Neural progenitor cell (in vitro differentiated cells): ENCODE measurements around the gene SNCG.

Experiments used
- EZH2phosphoT487 ChIP-seq: fragments of 200-600 bp; sonication (generic); IDR thresholded peaks from 2 replicates; pipeline ENCODE4 v1.6.1; 2017; ENCODE audit warnings: antibody characterized with exemption
- TF ChIP-seq, protein P1 (sequence below): fragments of 200-600 bp; sonication (generic); IDR thresholded peaks from 2 replicates; pipeline ENCODE4 v1.5.1; 2017; ENCODE audit warnings: antibody characterized with exemption, mild to moderate bottlenecking

- TF ChIP-seq, protein P1, sequence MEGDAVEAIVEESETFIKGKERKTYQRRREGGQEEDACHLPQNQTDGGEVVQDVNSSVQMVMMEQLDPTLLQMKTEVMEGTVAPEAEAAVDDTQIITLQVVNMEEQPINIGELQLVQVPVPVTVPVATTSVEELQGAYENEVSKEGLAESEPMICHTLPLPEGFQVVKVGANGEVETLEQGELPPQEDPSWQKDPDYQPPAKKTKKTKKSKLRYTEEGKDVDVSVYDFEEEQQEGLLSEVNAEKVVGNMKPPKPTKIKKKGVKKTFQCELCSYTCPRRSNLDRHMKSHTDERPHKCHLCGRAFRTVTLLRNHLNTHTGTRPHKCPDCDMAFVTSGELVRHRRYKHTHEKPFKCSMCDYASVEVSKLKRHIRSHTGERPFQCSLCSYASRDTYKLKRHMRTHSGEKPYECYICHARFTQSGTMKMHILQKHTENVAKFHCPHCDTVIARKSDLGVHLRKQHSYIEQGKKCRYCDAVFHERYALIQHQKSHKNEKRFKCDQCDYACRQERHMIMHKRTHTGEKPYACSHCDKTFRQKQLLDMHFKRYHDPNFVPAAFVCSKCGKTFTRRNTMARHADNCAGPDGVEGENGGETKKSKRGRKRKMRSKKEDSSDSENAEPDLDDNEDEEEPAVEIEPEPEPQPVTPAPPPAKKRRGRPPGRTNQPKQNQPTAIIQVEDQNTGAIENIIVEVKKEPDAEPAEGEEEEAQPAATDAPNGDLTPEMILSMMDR = no peak
- no peak for TF ChIP-seq EZH2phosphoT487
These were observed 34.1 kb downstream of the SNCG start for GRCh38 chr10:86992456-86992855.
